ENCODE data around the gene LCE1C. TPM values are rescaled to one million over a fixed set of nuclear protein-coding genes. Genes with fewer than 3 reads are reported as not detected.

The LCE1C gene
- total RNA-seq, result not detected

DNA sequence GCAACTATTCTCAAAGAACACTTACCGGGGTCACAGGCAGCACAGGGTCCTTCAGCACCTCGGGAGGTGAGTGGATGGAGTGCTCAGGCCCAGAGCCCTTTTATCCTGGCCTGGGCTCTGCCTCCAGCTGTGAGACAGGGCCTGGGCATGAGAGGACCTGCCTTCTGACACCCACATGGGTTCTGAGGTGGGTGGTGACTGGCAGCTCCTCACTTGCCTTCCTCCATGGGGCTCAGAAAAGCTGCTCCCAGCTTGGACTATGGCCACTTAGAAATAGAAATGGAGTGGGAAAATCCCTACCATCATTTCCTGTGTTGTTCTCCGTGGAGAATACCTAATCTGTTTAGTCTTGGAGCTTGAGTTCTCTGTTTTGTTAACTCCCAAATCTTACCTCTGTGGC is at the start of gene LCE1C:
Gene LCE1C, minus strand, starts transcription at position 76 of the 400 bp plus-strand sequence. CDS start 1,173 bp downstream, outside the sequence.
- H3K4me3 ChIP-seq (ENCODE audit: low read length), result no peak within 1 kb of the TSS
- peaks cover 4% of the 10 kb centered on the region for H3K27me3 ChIP-seq (ENCODE audit: insufficient read depth, low read length)
- no peaks in the 10 kb centered on the region for H3K4me1 ChIP-seq (ENCODE audit: insufficient read depth, low read length)
- H3K9me3 ChIP-seq (ENCODE audit: low read depth, low read length), result no peaks in the 10 kb centered on the region

- H3K4me1 ChIP-seq (ENCODE audit: insufficient read depth, low read length), result no peaks in the 10 kb centered on the region
- H3K9me3 ChIP-seq (ENCODE audit: low read depth, low read length), result no peaks in the 10 kb centered on the region
- no peak overlapping the region for H3K4me3 ChIP-seq (ENCODE audit: low read length)
- H3K27me3 ChIP-seq (ENCODE audit: insufficient read depth, low read length), result no peaks in the 10 kb centered on the region
Measured at GRCh38 chr1:152855661-152856060, 49.2 kb upstream of the LCE1C start.

GRCh38 chr1:152842556-152842955 is 36.1 kb upstream of the LCE1C start, which contains the start of gene LCE6A:
Gene LCE6A, plus strand, starts transcription at chr1:152842856. Its CDS starts 665 bp downstream, at chr1:152843521.
- no peaks in the 10 kb centered on the region for H3K9me3 ChIP-seq (ENCODE audit: low read depth, low read length)
- no peaks in the 10 kb centered on the region for H3K4me1 ChIP-seq (ENCODE audit: insufficient read depth, low read length)
- peaks cover 3% of the 10 kb centered on the region for H3K27me3 ChIP-seq (ENCODE audit: insufficient read depth, low read length)
- no peak within 1 kb of the TSS for H3K4me3 ChIP-seq (ENCODE audit: low read length)

- H3K4me3 ChIP-seq (ENCODE audit: low read length), result no peak overlapping the region
- H3K9me3 ChIP-seq (ENCODE audit: low read depth, low read length), result no peaks in the 10 kb centered on the region
- no peaks in the 10 kb centered on the region for H3K27me3 ChIP-seq (ENCODE audit: insufficient read depth, low read length)
- H3K4me1 ChIP-seq (ENCODE audit: insufficient read depth, low read length), result no peaks in the 10 kb centered on the region
Measured at GRCh38 chr1:152836870-152837269, 30.4 kb upstream of the LCE1C start.

- Histone ChIP-seq H3K9me3 (ENCODE audit: low read depth, low read length) (no peaks in the 10 kb centered on the region), H3K4me3 (ENCODE audit: low read length) (no peak within 1 kb of the TSS), H3K4me1 (ENCODE audit: insufficient read depth, low read length) (no peaks in the 10 kb centered on the region), H3K27me3 (ENCODE audit: insufficient read depth, low read length) (peaks cover 4% of the 10 kb centered on the region)
Measured at GRCh38 chr1:152827173-152827572, 20.7 kb upstream of the LCE1C start, which contains the start of gene LCE1A. Gene LCE1A, plus strand, starts transcription at chr1:152827473. Its CDS starts 0 bp downstream, at chr1:152827473.

GRCh38 chr1:152824964-152825363 is 18.5 kb upstream of the LCE1C start:
- Histone ChIP-seq H3K27me3 (ENCODE audit: insufficient read depth, low read length) (peaks cover 4% of the 10 kb centered on the region), H3K4me1 (ENCODE audit: insufficient read depth, low read length) (no peaks in the 10 kb centered on the region), H3K9me3 (ENCODE audit: low read depth, low read length) (no peaks in the 10 kb centered on the region), H3K4me3 (ENCODE audit: low read length) (no peak overlapping the region)

DNA sequence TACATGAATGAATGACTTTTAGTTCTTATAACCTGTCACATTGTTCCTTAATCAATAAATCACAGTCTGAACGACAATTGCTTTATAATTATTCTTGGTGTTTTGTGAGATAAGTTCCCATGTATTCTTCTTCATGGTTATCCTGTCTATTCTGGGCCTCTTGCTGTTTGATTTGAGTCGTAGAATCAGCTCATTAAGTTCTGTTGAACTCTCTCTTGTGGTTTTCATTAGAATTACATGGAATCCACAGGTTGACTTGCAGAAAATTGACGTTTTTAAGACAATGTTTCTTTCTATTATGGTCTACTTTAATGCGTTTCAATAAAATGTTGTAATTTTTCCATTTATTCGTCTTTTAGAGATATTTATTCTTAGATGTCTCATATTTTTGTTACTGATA is 16.8 kb upstream of the LCE1C start:
- Histone ChIP-seq H3K4me3 (ENCODE audit: low read length) (no peak overlapping the region), H3K4me1 (ENCODE audit: insufficient read depth, low read length) (no peaks in the 10 kb centered on the region), H3K9me3 (ENCODE audit: low read depth, low read length) (no peaks in the 10 kb centered on the region), H3K27me3 (ENCODE audit: insufficient read depth, low read length) (no peaks in the 10 kb centered on the region)

GRCh38 chr1:152817309-152817708 is 10.9 kb upstream of the LCE1C start:
- no peaks in the 10 kb centered on the region for H3K9me3 ChIP-seq (ENCODE audit: low read depth, low read length)
- no peak overlapping the region for H3K4me3 ChIP-seq (ENCODE audit: low read length)
- no peaks in the 10 kb centered on the region for H3K27me3 ChIP-seq (ENCODE audit: insufficient read depth, low read length)
- H3K4me1 ChIP-seq (ENCODE audit: insufficient read depth, low read length), result no peaks in the 10 kb centered on the region

DNA sequence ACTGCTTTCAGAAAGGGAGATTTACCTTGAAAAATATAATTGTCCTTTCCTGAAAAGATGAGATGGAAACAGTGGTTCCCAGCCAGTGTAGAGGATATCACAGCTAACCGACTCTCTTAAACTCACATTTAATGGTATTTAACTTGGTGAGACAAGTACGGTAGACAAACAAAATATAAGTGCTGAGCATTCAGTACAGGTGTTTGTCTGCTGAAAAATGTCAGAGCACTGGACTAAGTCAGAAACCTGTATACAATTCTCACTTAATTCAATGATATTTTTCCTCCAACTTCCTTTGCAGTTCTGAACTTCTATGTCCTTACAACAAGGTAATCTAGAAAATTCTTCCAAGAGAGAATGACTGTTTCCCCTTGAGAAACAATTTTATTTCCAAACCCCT is 5.2 kb upstream of the LCE1C start, which contains the start of gene LCE1B:
Gene LCE1B, plus strand, starts transcription at position 301 of the 400 bp plus-strand sequence. CDS start 476 bp downstream, outside the sequence.
- no peaks in the 10 kb centered on the region for H3K4me1 ChIP-seq (ENCODE audit: insufficient read depth, low read length)
- no peaks in the 10 kb centered on the region for H3K9me3 ChIP-seq (ENCODE audit: low read depth, low read length)
- H3K4me3 ChIP-seq (ENCODE audit: low read length), result no peak within 1 kb of the TSS
- no peaks in the 10 kb centered on the region for H3K27me3 ChIP-seq (ENCODE audit: insufficient read depth, low read length)

- Histone ChIP-seq H3K4me1 (ENCODE audit: insufficient read depth, low read length) (no peaks in the 10 kb centered on the region), H3K4me3 (ENCODE audit: low read length) (no peak overlapping the region), H3K9me3 (ENCODE audit: low read depth, low read length) (no peaks in the 10 kb centered on the region), H3K27me3 (ENCODE audit: insufficient read depth, low read length) (no peaks in the 10 kb centered on the region)
Measured at GRCh38 chr1:152811050-152811449, 4.6 kb upstream of the LCE1C start.

DNA sequence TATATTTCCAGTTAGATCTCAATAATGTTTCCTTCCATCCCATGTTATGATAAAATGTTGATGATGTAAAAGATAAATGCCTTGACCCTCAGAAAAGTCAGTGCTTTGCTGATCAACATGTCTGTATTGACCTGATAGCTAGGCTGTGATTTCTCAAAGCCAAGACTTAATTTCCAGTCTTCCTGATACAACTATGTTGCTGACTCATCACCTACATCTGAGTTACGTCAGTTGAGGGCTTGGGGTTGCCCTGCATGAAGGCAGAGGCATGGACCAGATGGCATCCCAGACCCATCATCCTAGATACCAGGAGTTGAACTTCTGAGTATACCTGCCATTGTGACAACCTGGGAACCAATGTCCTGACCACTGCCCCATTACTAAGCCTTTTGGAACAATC is 5.1 kb downstream of the LCE1C start:
- Histone ChIP-seq H3K9me3 (ENCODE audit: low read depth, low read length) (no peaks in the 10 kb centered on the region), H3K27me3 (ENCODE audit: insufficient read depth, low read length) (peaks cover 10% of the 10 kb centered on the region), H3K4me1 (ENCODE audit: insufficient read depth, low read length) (no peaks in the 10 kb centered on the region), H3K4me3 (ENCODE audit: low read length) (no peak overlapping the region)

GRCh38 chr1:152796421-152796820 is 10.0 kb downstream of the LCE1C start, which contains the start of gene LCE1D:
Gene LCE1D, plus strand, starts transcription at chr1:152796721. Its CDS starts 1,074 bp downstream, at chr1:152797795.
- Histone ChIP-seq H3K9me3 (ENCODE audit: low read depth, low read length) (no peaks in the 10 kb centered on the region), H3K4me1 (ENCODE audit: insufficient read depth, low read length) (no peaks in the 10 kb centered on the region), H3K27me3 (ENCODE audit: insufficient read depth, low read length) (peaks cover 10% of the 10 kb centered on the region), H3K4me3 (ENCODE audit: low read length) (no peak within 1 kb of the TSS)

GRCh38 chr1:152795686-152796085 is 10.8 kb downstream of the LCE1C start:
- H3K27me3 ChIP-seq (ENCODE audit: insufficient read depth, low read length), result peaks cover 10% of the 10 kb centered on the region
- H3K9me3 ChIP-seq (ENCODE audit: low read depth, low read length), result no peaks in the 10 kb centered on the region
- H3K4me1 ChIP-seq (ENCODE audit: insufficient read depth, low read length), result no peaks in the 10 kb centered on the region
- no peak overlapping the region for H3K4me3 ChIP-seq (ENCODE audit: low read length)

GRCh38 chr1:152786077-152786476 is 20.4 kb downstream of the LCE1C start, which contains the start of gene LCE1E:
Gene LCE1E, plus strand, starts transcription at chr1:152786257. Its CDS starts 1,043 bp downstream, at chr1:152787300.
- H3K4me3 ChIP-seq (ENCODE audit: low read length), result no peak within 1 kb of the TSS
- peaks cover 4% of the 10 kb centered on the region for H3K27me3 ChIP-seq (ENCODE audit: insufficient read depth, low read length)
- no peaks in the 10 kb centered on the region for H3K9me3 ChIP-seq (ENCODE audit: low read depth, low read length)
- H3K4me1 ChIP-seq (ENCODE audit: insufficient read depth, low read length), result no peaks in the 10 kb centered on the region

DNA sequence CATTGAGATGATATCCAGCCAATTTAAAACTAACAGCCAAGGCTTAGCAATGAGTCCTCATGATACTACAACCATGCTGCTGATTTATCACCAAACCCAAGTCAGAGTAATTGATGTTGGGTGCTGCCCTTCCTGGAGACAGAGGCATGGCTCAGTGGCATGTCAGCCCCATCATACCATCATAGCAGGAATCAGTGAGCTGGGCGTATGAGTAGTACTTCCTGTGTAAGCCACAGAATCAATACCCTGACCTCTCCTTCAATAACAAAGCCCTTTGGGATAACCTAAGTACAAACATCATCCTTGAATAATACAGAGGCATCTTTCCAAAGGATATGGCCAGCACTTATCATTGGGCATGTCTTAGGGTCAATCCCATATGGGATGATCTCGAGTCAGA is 23.4 kb downstream of the LCE1C start:
- H3K4me1 ChIP-seq (ENCODE audit: insufficient read depth, low read length), result no peaks in the 10 kb centered on the region
- H3K9me3 ChIP-seq (ENCODE audit: low read depth, low read length), result no peaks in the 10 kb centered on the region
- H3K4me3 ChIP-seq (ENCODE audit: low read length), result no peak overlapping the region
- H3K27me3 ChIP-seq (ENCODE audit: insufficient read depth, low read length), result peaks cover 2% of the 10 kb centered on the region

DNA sequence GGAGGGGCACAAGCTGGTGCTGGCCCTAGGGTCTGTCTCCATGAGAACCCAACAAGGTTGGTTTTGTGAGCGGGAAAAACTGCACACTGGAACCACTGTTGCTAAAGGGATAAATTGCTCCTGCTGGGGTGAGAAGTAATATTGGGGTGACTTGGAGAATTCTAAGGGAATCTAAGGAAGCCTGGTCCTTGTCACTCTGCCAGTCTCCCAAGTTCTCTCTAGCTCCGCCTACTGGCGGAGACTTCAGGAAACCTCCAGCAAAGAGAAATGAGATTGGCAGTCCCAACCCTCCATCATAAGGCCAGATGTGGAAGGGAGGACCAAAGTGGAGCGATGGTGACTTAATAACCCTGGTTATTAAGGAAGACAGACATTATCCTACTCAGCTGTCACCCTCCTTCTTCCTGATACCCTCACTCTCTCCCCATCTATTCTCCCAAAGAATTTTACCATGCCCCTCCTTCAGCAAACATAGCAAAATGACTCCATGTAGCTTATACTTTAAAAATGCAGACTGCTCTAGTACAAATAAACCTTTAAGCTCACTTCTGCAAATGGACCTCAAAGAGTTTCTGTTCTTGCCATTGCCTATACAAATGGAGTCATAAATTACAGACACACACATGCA is 28.8 kb downstream of the LCE1C start:
- H3K27me3 ChIP-seq (ENCODE audit: insufficient read depth, low read length), result peaks cover 2% of the 10 kb centered on the region
- H3K9me3 ChIP-seq (ENCODE audit: low read depth, low read length), result no peaks in the 10 kb centered on the region
- H3K4me1 ChIP-seq (ENCODE audit: insufficient read depth, low read length), result no peaks in the 10 kb centered on the region
- no peak overlapping the region for H3K4me3 ChIP-seq (ENCODE audit: low read length)
